Type B pancreatic cell (in vitro differentiated cells): ENCODE data around the gene HLA-DOB. TPM values are rescaled to one million over a fixed set of nuclear protein-coding genes. Genes with fewer than 3 reads are reported as not detected.

ENCODE experiments used
- DNase-seq: peaks from one replicate; pipeline ENCODE4 v3.0.0; 2021; ENCODE audit warnings: mixed read lengths; ENCODE audit not compliant: unreplicated experiment; ENCODE audit errors: extremely low spot score
- H3K27ac Mint-ChIP-seq: 2 replicates; pipeline ENCODE4 v1.8.0; 2021; ENCODE audit warnings: mild to moderate bottlenecking, mixed read lengths
- H3K27me3 Mint-ChIP-seq: 2 replicates; pipeline ENCODE4 v1.8.0; 2021; ENCODE audit warnings: mixed read lengths
- H3K36me3 Mint-ChIP-seq: 2 replicates; pipeline ENCODE4 v1.8.0; 2021; ENCODE audit warnings: mixed read lengths
- H3K4me1 Mint-ChIP-seq: one replicate; pipeline ENCODE4 v1.8.0; 2021; ENCODE audit warnings: mixed read lengths; ENCODE audit not compliant: unreplicated experiment
- H3K4me3 Mint-ChIP-seq: 2 replicates; pipeline ENCODE4 v1.8.0; 2021; ENCODE audit warnings: mild to moderate bottlenecking, mixed read lengths
- H3K9me3 Mint-ChIP-seq: 2 replicates; pipeline ENCODE4 v1.8.0; 2021; ENCODE audit warnings: mixed read lengths
- total RNA-seq: library from RNA; stranded (reverse); gene quantifications from 2 replicates; pipeline ENCODE4 v1.2.1, GENCODE V29; 2021; ENCODE audit warnings: low replicate concordance
- TF ChIP-seq, protein P1 (sequence below): fragments of 200-600 bp; sonication (generic); conservative IDR thresholded peaks from 2 replicates; pipeline ENCODE4 v1.5.0; 2021; ENCODE audit warnings: antibody characterized with exemption, mild to moderate bottlenecking

Gene HLA-DOB
- total RNA-seq, 1 donor from 2014 or later = not detected

DNA sequence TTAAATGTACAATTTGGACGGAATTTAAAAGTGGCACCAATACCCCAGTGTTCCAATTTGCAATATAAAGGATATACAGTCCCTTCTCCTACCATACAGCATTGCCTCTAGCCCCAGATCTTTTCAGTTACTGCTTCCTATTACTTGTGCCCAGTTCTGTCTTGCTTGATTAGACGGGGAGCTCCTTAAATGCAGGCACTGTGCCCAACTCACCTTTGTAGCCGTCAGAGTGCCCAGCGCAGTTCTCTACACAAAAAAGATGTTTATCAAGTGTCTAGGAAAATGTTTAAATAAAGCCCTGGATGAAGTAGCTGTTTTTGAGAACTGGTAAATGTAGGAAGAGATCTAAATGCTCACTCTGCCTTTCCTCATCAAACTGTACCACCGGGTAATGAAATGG, 14.1 kb upstream of the HLA-DOB start:
- Mint-ChIP-seq H3K4me3 (no peak overlapping the region), H3K27me3 (peaks cover 10% of the 10 kb centered on the region), H3K9me3 (no peaks in the 10 kb centered on the region), H3K27ac (no peak overlapping the region), H3K36me3 (peaks cover 9% of the 10 kb centered on the region), H3K4me1 (peaks cover 3% of the 10 kb centered on the region)
- TF ChIP-seq, protein P1, sequence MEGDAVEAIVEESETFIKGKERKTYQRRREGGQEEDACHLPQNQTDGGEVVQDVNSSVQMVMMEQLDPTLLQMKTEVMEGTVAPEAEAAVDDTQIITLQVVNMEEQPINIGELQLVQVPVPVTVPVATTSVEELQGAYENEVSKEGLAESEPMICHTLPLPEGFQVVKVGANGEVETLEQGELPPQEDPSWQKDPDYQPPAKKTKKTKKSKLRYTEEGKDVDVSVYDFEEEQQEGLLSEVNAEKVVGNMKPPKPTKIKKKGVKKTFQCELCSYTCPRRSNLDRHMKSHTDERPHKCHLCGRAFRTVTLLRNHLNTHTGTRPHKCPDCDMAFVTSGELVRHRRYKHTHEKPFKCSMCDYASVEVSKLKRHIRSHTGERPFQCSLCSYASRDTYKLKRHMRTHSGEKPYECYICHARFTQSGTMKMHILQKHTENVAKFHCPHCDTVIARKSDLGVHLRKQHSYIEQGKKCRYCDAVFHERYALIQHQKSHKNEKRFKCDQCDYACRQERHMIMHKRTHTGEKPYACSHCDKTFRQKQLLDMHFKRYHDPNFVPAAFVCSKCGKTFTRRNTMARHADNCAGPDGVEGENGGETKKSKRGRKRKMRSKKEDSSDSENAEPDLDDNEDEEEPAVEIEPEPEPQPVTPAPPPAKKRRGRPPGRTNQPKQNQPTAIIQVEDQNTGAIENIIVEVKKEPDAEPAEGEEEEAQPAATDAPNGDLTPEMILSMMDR = no peak
- DNase-seq = no peak

DNA sequence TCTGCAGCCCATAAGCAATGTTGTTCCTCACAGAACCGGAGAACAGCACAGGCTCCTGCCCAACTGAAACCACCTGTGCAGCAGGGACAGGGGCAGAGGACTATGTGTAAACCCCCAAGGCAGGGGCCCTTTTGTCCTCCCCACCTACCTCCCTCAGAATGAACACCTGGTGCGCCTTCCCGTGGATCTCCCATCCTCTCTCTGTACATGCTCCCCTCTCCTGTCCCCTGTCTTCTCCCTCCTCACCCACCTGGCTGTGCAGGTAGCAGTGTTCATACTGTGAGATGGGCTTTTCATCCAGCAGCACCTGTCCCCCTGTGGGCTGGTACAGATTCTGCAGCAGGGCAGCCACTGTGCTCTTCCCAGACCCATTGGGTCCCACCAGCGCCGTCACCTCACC, 13.2 kb upstream of the HLA-DOB start:
- no peaks in the 10 kb centered on the region for H3K9me3 Mint-ChIP-seq
- H3K27me3 Mint-ChIP-seq = peaks cover 10% of the 10 kb centered on the region
- no peak overlapping the region for H3K4me3 Mint-ChIP-seq
- TF ChIP-seq, protein P1 = no peak
- H3K4me1 Mint-ChIP-seq = peaks cover 4% of the 10 kb centered on the region
- DNase-seq = no peak
- H3K27ac Mint-ChIP-seq = no peak overlapping the region
- peaks cover 9% of the 10 kb centered on the region for H3K36me3 Mint-ChIP-seq

DNA sequence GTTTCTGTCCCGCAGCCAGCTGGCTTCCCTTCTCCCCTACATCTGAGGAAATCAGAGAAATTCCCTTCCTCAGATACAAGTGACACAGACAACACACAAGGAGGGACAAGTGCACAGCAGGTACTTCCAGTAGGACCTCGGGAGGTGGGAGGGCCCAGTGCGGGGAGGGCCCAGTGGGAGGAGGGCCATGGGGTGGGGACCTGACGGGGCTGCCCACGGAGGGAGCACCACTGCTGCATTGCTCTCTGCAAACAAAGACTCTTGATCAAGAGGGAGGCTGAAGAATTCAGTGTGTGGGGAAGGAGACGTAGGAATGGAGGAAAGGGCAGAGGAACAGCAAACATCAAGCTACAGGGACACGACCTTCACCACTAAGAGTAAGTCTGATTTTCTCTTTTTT, 12.7 kb upstream of the HLA-DOB start:
- Mint-ChIP-seq H3K27ac (no peak overlapping the region), H3K27me3 (peaks cover 10% of the 10 kb centered on the region), H3K36me3 (peaks cover 9% of the 10 kb centered on the region), H3K4me3 (no peak overlapping the region), H3K9me3 (no peaks in the 10 kb centered on the region), H3K4me1 (peaks cover 4% of the 10 kb centered on the region)
- no peak for DNase-seq
- TF ChIP-seq, protein P1 = no peak

DNA sequence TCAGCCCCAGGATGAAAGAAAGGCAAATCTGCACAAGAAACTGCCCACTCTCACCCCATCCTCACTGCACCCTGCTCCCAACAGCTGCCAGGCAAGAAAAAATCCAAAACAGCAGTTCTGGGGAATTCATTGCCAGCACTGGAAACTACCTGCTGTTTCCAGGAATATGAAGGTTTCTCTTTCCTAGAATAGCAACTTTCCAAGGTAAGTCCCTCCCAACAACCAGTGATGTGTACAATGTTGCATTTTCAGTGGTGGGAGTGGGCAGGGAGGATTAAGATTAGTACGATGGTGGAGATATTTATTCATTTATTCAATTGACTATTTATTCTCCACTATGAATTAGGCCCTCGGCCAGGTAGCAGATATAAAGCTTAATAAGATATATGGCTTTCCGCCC, 10.2 kb upstream of the HLA-DOB start:
- TF ChIP-seq, protein P1 = no peak
- DNase-seq = no peak
- Mint-ChIP-seq H3K27ac (no peak overlapping the region), H3K27me3 (peaks cover 6% of the 10 kb centered on the region), H3K9me3 (no peaks in the 10 kb centered on the region), H3K4me1 (peaks cover 4% of the 10 kb centered on the region), H3K4me3 (no peak overlapping the region), H3K36me3 (peaks cover 3% of the 10 kb centered on the region)

DNA sequence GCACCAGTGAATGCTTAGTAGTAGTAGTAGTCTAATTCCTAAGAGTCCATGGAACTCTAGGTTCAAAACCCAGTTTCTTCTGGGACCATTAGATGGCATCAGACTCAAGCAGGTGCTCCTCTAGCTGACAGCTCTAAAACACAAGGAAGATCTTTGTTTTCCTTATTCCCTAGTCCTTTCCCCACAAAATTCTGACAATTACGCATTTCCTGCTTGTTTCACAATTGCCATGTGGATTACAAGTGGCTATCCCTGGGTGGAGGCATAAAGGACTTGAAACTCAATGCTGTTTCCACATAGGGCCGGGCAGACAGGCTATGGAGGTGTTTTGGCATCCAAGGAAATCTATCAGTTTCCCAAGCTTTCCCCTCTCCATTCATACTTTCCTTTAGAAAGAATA, 9.2 kb upstream of the HLA-DOB start:
- peaks cover 3% of the 10 kb centered on the region for H3K36me3 Mint-ChIP-seq
- peaks cover 6% of the 10 kb centered on the region for H3K27me3 Mint-ChIP-seq
- no peak for DNase-seq
- no peak overlapping the region for H3K27ac Mint-ChIP-seq
- no peaks in the 10 kb centered on the region for H3K9me3 Mint-ChIP-seq
- TF ChIP-seq, protein P1 = peak; percentile 43
- peaks cover 4% of the 10 kb centered on the region for H3K4me1 Mint-ChIP-seq
- no peak overlapping the region for H3K4me3 Mint-ChIP-seq

DNA sequence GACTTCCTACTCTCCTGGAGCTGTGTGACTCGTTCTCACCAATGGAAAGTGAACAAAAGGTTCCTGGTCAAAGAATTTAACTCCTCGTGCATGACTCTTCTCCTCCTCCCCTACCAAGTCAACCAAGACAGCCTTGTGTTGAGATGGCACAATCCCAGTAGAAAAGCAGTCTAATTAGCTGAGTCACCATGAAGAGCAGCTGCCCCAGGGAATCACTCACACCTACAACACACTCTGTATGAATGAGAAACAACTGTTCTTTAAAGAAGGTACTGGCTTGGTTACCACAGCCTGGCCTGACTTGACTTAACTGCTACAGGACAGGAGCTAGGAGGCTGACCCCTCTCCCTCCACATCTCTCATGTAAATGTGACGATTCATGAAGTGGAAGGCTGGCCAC, 2.9 kb upstream of the HLA-DOB start:
- Mint-ChIP-seq H3K4me1 (no peaks in the 10 kb centered on the region), H3K36me3 (no peaks in the 10 kb centered on the region), H3K9me3 (peaks cover 8% of the 10 kb centered on the region), H3K4me3 (no peak overlapping the region), H3K27me3 (peaks cover 3% of the 10 kb centered on the region), H3K27ac (peak overlapping the region; percentile 91)
- no peak for DNase-seq
- TF ChIP-seq, protein P1 = no peak
